Activated CD4-positive, alpha-beta T cell treated with anti-CD3 and anti-CD28 coated beads, Interleukin-2, Interleukin-6, amounts not matched to agents 100 ng/mL and 50 ng/mL, durations not matched to agents 16 hours and 8 hours (primary cell): ENCODE data around the gene ZNF460.
"Not testable (repeated sequence)": the region's sequence is repeated elsewhere in the genome, so short reads cannot be mapped to it uniquely, and the experiment has no call there.

ENCODE experiments used
- DNase-seq: peaks from one replicate; pipeline ENCODE4 v3.0.0-alpha.2; 2020

ZNF460 gene

GRCh38 chr19:57280165-57280961, at the start of gene ZNF460:
Gene ZNF460, plus strand, starts transcription at chr19:57280485. Its CDS starts 322 bp downstream, at chr19:57280807.
- DNase-seq = peak; percentile 97

- DNase-seq = no peak
Observed at GRCh38 chr19:57231686-57232085, 48.6 kb upstream of the ZNF460 start.

GRCh38 chr19:57233207-57233606, 47.1 kb upstream of the ZNF460 start:
- no peak for DNase-seq

GRCh38 chr19:57239982-57240310, 40.3 kb upstream of the ZNF460 start:
- DNase-seq = no peak

- peak; percentile 96 for DNase-seq
Observed at GRCh38 chr19:57240311-57241090, 39.8 kb upstream of the ZNF460 start, which contains the start of gene ZNF805. Gene ZNF805, plus strand, starts transcription at chr19:57240632. Its CDS starts 260 bp downstream, at chr19:57240892.

- DNase-seq = peak; percentile 3
Observed at GRCh38 chr19:57241176-57241575, 39.1 kb upstream of the ZNF460 start.

- DNase-seq = no peak
Observed at GRCh38 chr19:57242821-57243220, 37.5 kb upstream of the ZNF460 start.

- no peak for DNase-seq
Observed at GRCh38 chr19:57244513-57244912, 35.8 kb upstream of the ZNF460 start.

- DNase-seq = no peak
Observed at GRCh38 chr19:57245066-57245465, 35.2 kb upstream of the ZNF460 start.

- DNase-seq = no peak
Observed at GRCh38 chr19:57245959-57246358, 34.3 kb upstream of the ZNF460 start.

- DNase-seq = no peak
Observed at GRCh38 chr19:57248646-57249045, 31.6 kb upstream of the ZNF460 start.

GRCh38 chr19:57249329-57249728, 31.0 kb upstream of the ZNF460 start:
- no peak for DNase-seq

GRCh38 chr19:57253767-57254166, 26.5 kb upstream of the ZNF460 start:
- DNase-seq = not testable (repeated sequence)

- no peak for DNase-seq
Observed at GRCh38 chr19:57262044-57262443, 18.2 kb upstream of the ZNF460 start.

GRCh38 chr19:57263244-57263741, 17.0 kb upstream of the ZNF460 start:
- DNase-seq = no peak

GRCh38 chr19:57267291-57267690, 13.0 kb upstream of the ZNF460 start:
- no peak for DNase-seq

- no peak for DNase-seq
Observed at GRCh38 chr19:57269515-57270250, 10.6 kb upstream of the ZNF460 start.

- DNase-seq = no peak
Observed at GRCh38 chr19:57271280-57271679, 9.0 kb upstream of the ZNF460 start.

- no peak for DNase-seq
Observed at GRCh38 chr19:57273014-57273413, 7.3 kb upstream of the ZNF460 start.

GRCh38 chr19:57276430-57276829, 3.9 kb upstream of the ZNF460 start:
- no peak for DNase-seq

- DNase-seq = not testable (repeated sequence)
Observed at GRCh38 chr19:57278481-57278880, 1.8 kb upstream of the ZNF460 start.

- DNase-seq = peak; percentile 92
Observed at GRCh38 chr19:57279418-57280164, 694 bp upstream of the ZNF460 start.
